Stomach smooth muscle (tissue), 2 donors: ENCODE results near the gene KIF18B.

ENCODE experiments used
- H3K27ac ChIP-seq: one replicate; pipeline ENCODE4 v1.7.0; 2013; ENCODE audit warnings: mild to moderate bottlenecking, low read length, inconsistent platforms
- H3K27me3 ChIP-seq, 2 donors: one replicate each; pipeline ENCODE4 v1.7.0; 2013; ENCODE audit warnings: low read length in 2 of 2; ENCODE audit not compliant: insufficient read depth in 2 of 2, control insufficient read depth in 1 of 2
- H3K36me3 ChIP-seq, 2 donors: one replicate each; pipeline ENCODE4 v1.7.0; 2013; ENCODE audit warnings: low read length in 2 of 2; ENCODE audit not compliant: control insufficient read depth in 2 of 2, insufficient read depth in 2 of 2
- H3K4me1 ChIP-seq: one replicate; pipeline ENCODE4 v1.7.0; 2013; ENCODE audit warnings: low read length; ENCODE audit not compliant: control insufficient read depth, insufficient read depth
- H3K4me3 ChIP-seq, 2 donors: one replicate each; pipeline ENCODE4 v1.7.0; 2013; ENCODE audit warnings: low read length in 2 of 2
- H3K9ac ChIP-seq, 2 donors: one replicate each; pipeline ENCODE4 v1.7.0; 2013; ENCODE audit warnings: low read length in 2 of 2, mild to moderate bottlenecking in 1 of 2
- H3K9me3 ChIP-seq, 2 donors: one replicate each; pipeline ENCODE4 v1.7.0; 2013; ENCODE audit warnings: low read length in 2 of 2; ENCODE audit not compliant: control insufficient read depth in 2 of 2
- donor health status: healthy.
- donor health status: Pancreatic carcinoma.

KIF18B gene

DNA sequence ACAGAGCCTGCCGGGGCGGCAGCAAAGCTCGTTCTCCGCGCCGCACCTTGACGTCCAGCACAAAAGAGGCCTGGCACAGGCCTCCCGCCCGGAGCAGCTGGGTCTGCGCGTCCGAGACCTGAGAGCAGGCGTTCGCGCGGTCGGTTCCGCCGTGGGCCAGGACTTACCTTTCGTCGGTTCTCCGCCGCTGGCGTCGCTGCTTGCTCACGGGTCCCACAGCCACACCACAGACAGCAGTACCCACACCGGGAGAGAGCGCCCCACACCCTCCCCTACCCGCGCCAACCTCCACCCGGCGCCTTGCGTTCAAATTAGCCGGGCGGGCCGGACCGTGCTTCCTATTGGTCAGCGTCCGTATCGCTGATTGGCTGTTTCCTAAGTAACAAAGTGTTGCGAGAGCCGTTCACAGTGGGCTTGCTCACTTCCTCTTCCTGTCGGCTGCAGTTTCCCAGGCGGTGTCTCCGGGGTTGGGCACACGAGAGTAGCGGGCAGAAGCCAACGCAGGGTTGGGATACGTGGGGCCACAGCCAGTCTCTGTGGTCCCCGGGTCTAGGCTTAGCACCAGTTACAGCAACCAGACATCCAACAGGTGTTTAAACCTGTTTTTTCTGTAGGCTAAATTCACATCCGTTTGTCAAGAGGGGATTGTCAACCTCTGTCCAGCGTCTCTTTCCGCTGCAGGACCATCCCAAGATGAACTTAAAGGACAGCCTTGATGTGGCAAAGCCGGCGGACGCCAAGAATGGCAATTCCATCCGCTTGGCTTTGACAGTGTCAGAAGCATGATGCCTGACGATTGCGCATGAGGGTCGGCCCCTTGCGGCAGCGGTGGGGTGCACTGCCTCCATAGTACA lies at the start of gene KIF18B:
TSS of gene KIF18B (minus strand) at position 313 of the 854 bp plus-strand sequence. CDS start 11,429 bp downstream, outside the sequence.
- Histone ChIP-seq H3K4me1 (peaks cover 15% of the 10 kb centered on the region), H3K9ac (peak within 1 kb of the TSS; percentile 60 to 93), H3K9me3 (no peaks in the 10 kb centered on the region), H3K36me3 (no peaks in the 10 kb centered on the region), H3K27ac (no peak within 1 kb of the TSS), H3K27me3 (peaks cover 0 to 3% of the 10 kb centered on the region in 2 donors), H3K4me3 (peak within 1 kb of the TSS; percentile 88 to 89)

- H3K27ac ChIP-seq = no peak overlapping the region
- no peaks in the 10 kb centered on the region for H3K36me3 ChIP-seq
- H3K4me3 ChIP-seq = no peak overlapping the region
- H3K9ac ChIP-seq = no peak overlapping the region
- H3K27me3 ChIP-seq = peaks cover 0 to 3% of the 10 kb centered on the region in 2 donors
- H3K9me3 ChIP-seq = no peaks in the 10 kb centered on the region
- H3K4me1 ChIP-seq = peaks cover 5% of the 10 kb centered on the region
Measured at GRCh38 chr17:44996304-44996703, 48.7 kb upstream of the KIF18B start.

GRCh38 chr17:44995436-44996001 lies 47.9 kb upstream of the KIF18B start:
- Histone ChIP-seq H3K4me3 (no peak overlapping the region), H3K9me3 (no peaks in the 10 kb centered on the region), H3K4me1 (peaks cover 5% of the 10 kb centered on the region), H3K27me3 (peaks cover 0 to 3% of the 10 kb centered on the region in 2 donors), H3K36me3 (no peaks in the 10 kb centered on the region), H3K9ac (no peak overlapping the region), H3K27ac (no peak overlapping the region)

DNA sequence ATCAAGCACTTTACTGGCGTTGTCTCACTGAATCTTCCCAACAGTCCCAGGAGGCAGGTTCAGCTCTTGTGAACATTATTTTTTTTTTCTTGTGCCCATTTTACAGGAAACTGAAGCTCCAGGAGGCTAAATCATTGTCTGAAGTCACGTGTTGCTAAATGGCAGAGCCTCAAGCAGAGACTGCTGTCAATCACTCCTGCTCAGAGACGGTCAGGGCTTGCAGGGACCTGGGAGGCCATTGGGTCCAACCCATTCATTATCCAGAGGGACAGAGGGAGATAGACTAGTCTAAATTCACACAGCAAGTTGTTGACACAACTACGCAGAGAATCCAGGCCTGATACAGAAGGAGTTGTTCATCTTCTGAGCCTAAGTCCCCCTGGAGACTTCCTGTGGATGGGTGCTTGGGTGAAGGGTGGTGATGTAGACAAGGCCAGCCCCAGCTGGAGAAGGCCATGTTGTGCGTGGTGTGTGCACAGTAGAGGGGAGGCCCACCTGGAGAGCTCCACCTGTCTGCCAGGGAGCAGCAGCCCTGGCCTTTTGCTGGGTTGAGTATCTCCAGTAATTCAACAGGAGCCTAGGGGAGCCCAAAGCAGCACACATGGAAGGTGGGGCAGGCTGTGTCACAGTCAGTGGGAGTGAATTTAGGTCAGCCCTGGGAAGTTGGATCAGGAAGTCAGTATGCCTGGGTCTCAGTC lies 44.8 kb upstream of the KIF18B start:
- no peak overlapping the region for H3K4me3 ChIP-seq

DNA sequence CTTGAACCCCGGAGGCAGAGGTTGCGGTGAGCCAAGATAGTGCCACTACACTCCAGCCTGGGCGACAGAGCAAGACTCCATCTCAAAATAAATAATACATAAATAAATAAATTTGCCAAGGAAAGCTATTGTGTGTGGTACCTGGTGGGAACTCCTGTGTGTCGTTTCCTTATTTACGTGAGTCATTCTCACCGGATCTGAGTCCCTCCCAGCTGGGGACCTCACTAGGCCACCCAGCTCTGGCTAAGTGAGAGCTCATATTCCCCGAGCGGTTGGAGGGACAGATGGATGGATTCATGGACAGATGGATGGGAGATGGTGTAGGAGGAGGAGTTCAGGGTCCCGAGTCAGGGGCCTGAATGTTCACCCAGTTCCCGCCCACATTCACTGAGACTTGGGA lies 43.4 kb upstream of the KIF18B start:
- Histone ChIP-seq H3K4me1 (peaks cover 9% of the 10 kb centered on the region), H3K36me3 (no peaks in the 10 kb centered on the region), H3K27ac (no peak overlapping the region), H3K9ac (no peak overlapping the region), H3K4me3 (no peak overlapping the region), H3K9me3 (no peaks in the 10 kb centered on the region), H3K27me3 (no peaks in the 10 kb centered on the region)

More for the DNA sequence above, 44.8 kb upstream of the KIF18B start:
- peaks cover 8% of the 10 kb centered on the region for H3K4me1 ChIP-seq
- no peaks in the 10 kb centered on the region for H3K27me3 ChIP-seq
- H3K36me3 ChIP-seq = no peaks in the 10 kb centered on the region
- no peak overlapping the region for H3K27ac ChIP-seq
- H3K9me3 ChIP-seq = no peaks in the 10 kb centered on the region
- H3K9ac ChIP-seq = no peak overlapping the region

- H3K9ac ChIP-seq = no peak overlapping the region
- H3K4me1 ChIP-seq = peaks cover 7% of the 10 kb centered on the region
- no peaks in the 10 kb centered on the region for H3K36me3 ChIP-seq
- no peak overlapping the region for H3K4me3 ChIP-seq
- no peak overlapping the region for H3K27ac ChIP-seq
- no peaks in the 10 kb centered on the region for H3K27me3 ChIP-seq
- no peaks in the 10 kb centered on the region for H3K9me3 ChIP-seq
Measured at GRCh38 chr17:44989552-44990138, 42.1 kb upstream of the KIF18B start.

GRCh38 chr17:44988044-44988942 lies 40.7 kb upstream of the KIF18B start:
- Histone ChIP-seq H3K9ac (no peak overlapping the region), H3K27me3 (no peaks in the 10 kb centered on the region), H3K27ac (no peak overlapping the region), H3K9me3 (no peaks in the 10 kb centered on the region), H3K4me1 (peaks cover 7% of the 10 kb centered on the region), H3K36me3 (no peaks in the 10 kb centered on the region), H3K4me3 (no peak overlapping the region)

- peaks cover 44% of the 10 kb centered on the region for H3K4me1 ChIP-seq
- H3K27ac ChIP-seq = no peak overlapping the region
- no peak overlapping the region for H3K9ac ChIP-seq
- H3K4me3 ChIP-seq = no peak overlapping the region
- no peaks in the 10 kb centered on the region for H3K36me3 ChIP-seq
- H3K9me3 ChIP-seq = no peaks in the 10 kb centered on the region
- H3K27me3 ChIP-seq = no peaks in the 10 kb centered on the region
Measured at GRCh38 chr17:44983563-44983962, 36.0 kb upstream of the KIF18B start.

GRCh38 chr17:44982113-44982702 lies 34.6 kb upstream of the KIF18B start:
- H3K27me3 ChIP-seq = no peaks in the 10 kb centered on the region
- peak overlapping the region; percentile 87 for H3K27ac ChIP-seq
- H3K9ac ChIP-seq = peak overlapping the region in 1 of 2 donors; percentile 13
- H3K9me3 ChIP-seq = no peaks in the 10 kb centered on the region
- H3K36me3 ChIP-seq = no peaks in the 10 kb centered on the region
- H3K4me1 ChIP-seq = peaks cover 52% of the 10 kb centered on the region
- no peak overlapping the region for H3K4me3 ChIP-seq
